ENCODE measurements around the gene IMMP2L. TPM values are rescaled to one million over a fixed set of nuclear protein-coding genes. Genes with fewer than 3 reads are reported as not detected.

The IMMP2L gene
- total and polyA plus RNA-seq, 2 donors (not counting 3 experiments of a cell fraction or from before 2014, with no cell fraction given) = 9.9 to 11.8 TPM

DNA sequence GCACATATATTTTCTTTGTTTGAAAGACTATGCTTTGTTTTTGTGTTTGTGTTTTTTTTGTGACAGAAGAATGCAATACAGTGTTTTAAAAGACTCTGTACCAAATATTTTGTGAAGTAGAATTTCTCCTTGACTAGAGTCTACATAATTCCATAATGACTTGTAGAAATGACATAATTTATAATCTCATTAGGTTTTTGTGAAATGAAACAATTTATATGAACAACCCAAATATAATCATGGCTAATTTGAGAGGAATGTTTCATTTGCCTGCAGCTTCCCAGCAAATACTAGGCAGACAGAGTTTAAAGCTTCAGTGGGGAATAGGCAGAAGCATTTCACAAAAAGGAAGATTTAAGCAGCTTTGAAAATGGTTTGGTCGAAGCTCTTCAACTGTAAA, 686.9 kb downstream of the IMMP2L start:
- no TSS peak for BruUV-seq (replicated peaks)
- no peak overlapping the region for H3K4me2 ChIP-seq (ENCODE audit: insufficient read depth, low read length)
- FAIRE-seq (no peak), DNase-seq (ENCODE audit: low read depth, low spot score) (no peak)
- CTCF ChIA-PET = interaction anchor here (2.1 kb wide), 1 partner anchor 10 kb away, joined by 5 read pairs; no protein-coding TSS in a partner anchor
- TF ChIP-seq, protein P1, sequence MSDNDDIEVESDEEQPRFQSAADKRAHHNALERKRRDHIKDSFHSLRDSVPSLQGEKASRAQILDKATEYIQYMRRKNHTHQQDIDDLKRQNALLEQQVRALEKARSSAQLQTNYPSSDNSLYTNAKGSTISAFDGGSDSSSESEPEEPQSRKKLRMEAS (IDR thresholded peaks at IDR 0.05; ENCODE audit: insufficient read depth, insufficient read length) = no peak
- TF ChIP-seq POLR2A (IDR thresholded peaks at IDR 0.05; ENCODE audit: low read depth, low read length) = no peak
- TF ChIP-seq POLR2AphosphoS5 (IDR thresholded peaks at IDR 0.05; ENCODE audit: insufficient read depth, low read depth, low read length) = no peak
- no peak for TF ChIP-seq MYC (IDR thresholded peaks at IDR 0.05; ENCODE audit: low read depth, low read length)
- no peak for TF ChIP-seq FOS (IDR thresholded peaks at IDR 0.05; ENCODE audit: borderline replicate concordance, insufficient read depth, low read length)
- no peak for TF ChIP-seq JUN (IDR thresholded peaks at IDR 0.05; ENCODE audit: borderline replicate concordance, insufficient read depth, insufficient read length, low read depth)
- no peak for TF ChIP-seq EZH2 (IDR thresholded peaks at IDR 0.05; ENCODE audit: borderline replicate concordance, low read depth, low read length, severe bottlenecking)
- no peak for TF ChIP-seq GATA2 (IDR thresholded peaks at IDR 0.05; ENCODE audit: insufficient read depth, insufficient read length, low read depth, low read length)
- TF ChIP-seq, protein P2, sequence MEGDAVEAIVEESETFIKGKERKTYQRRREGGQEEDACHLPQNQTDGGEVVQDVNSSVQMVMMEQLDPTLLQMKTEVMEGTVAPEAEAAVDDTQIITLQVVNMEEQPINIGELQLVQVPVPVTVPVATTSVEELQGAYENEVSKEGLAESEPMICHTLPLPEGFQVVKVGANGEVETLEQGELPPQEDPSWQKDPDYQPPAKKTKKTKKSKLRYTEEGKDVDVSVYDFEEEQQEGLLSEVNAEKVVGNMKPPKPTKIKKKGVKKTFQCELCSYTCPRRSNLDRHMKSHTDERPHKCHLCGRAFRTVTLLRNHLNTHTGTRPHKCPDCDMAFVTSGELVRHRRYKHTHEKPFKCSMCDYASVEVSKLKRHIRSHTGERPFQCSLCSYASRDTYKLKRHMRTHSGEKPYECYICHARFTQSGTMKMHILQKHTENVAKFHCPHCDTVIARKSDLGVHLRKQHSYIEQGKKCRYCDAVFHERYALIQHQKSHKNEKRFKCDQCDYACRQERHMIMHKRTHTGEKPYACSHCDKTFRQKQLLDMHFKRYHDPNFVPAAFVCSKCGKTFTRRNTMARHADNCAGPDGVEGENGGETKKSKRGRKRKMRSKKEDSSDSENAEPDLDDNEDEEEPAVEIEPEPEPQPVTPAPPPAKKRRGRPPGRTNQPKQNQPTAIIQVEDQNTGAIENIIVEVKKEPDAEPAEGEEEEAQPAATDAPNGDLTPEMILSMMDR (IDR thresholded peaks at IDR 0.05; ENCODE audit: extremely low read depth in 1 of 2, insufficient read depth in 1 of 2, low read depth in 1 of 2, low read length in 2 of 2) = no peak
- no peak overlapping the region for H3K27ac ChIP-seq (ENCODE audit: insufficient read depth, low read depth, low read length)
- H4K20me1 ChIP-seq (replicated peaks; ENCODE audit: control insufficient read depth, extremely low read depth, insufficient read depth, low read length) = no peaks in the 10 kb centered on the region
- H3K4me3 ChIP-seq (replicated peaks in 1 of 3; ENCODE audit: insufficient read depth in 1 of 3, low read depth in 1 of 3, low read length in 3 of 3) = no peak overlapping the region
- no peaks in the 10 kb centered on the region for H3K79me2 ChIP-seq (ENCODE audit: control insufficient read depth, insufficient read depth, low read length)
- intact Hi-C loops (cut with micrococcal nuclease) (no loop called here), dilution Hi-C loops (cut with MboI; ENCODE audit: extremely low pct_ligation_motif_present, low sequenced_read_pairs) (no loop called here)
- no peaks in the 10 kb centered on the region for H3K36me3 ChIP-seq (ENCODE audit: control insufficient read depth in 2 of 2, extremely low read depth in 1 of 2, insufficient read depth in 2 of 2, low read length in 2 of 2)
- H3K9ac ChIP-seq (replicated peaks; ENCODE audit: extremely low read depth, insufficient read depth, low read length) = no peak overlapping the region
- H2AFZ ChIP-seq (ENCODE audit: low read depth, low read length) = no peak overlapping the region
- no peaks in the 10 kb centered on the region for H3K9me1 ChIP-seq (replicated peaks; ENCODE audit: control insufficient read depth, extremely low read depth, insufficient read depth, low read length)
- no peaks in the 10 kb centered on the region for H3K9me3 ChIP-seq (replicated peaks; ENCODE audit: control insufficient read depth, insufficient read depth, low read length)
- no peaks in the 10 kb centered on the region for H3K27me3 ChIP-seq (ENCODE audit: control insufficient read depth in 2 of 2, insufficient read depth in 2 of 2, low read length in 2 of 2)
- no peaks in the 10 kb centered on the region for H3K4me1 ChIP-seq (ENCODE audit: control insufficient read depth, extremely low read depth, insufficient read depth, low read length)
- POLR2A ChIA-PET = no interaction called here
